ENCODE measurements around the gene SPON2. TPM values are rescaled to one million over a fixed set of nuclear protein-coding genes. Genes with fewer than 3 reads are reported as not detected.

SPON2 gene
- polyA plus RNA-seq, 1 donor (not counting 4 experiments of a cell fraction or from before 2014, with no cell fraction given), result 3.3 TPM

DNA sequence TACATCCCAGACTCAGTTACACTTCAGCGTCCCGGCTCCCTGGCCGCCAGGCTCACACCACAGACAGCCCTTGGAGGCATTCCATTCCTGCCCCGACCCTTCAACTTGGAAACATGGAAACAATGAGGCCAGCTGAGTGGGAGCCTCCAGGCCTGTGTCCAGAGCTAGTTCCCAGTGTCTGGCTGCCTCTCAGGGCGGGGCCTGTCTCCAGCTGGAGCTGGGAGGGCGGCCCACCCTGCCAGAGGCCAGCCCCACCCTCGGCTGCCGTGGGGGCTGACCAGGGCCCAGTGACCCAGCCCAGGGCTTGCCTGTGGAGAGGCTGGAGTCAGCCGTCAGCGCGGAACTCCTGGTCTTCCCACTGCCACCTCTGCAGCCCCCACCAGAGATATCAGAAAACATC, 37.4 kb upstream of the SPON2 start:
- no peaks in the 10 kb centered on the region for H3K9me1 ChIP-seq (ENCODE audit: control insufficient read depth, extremely low read depth, insufficient read depth, low read length)
- no peak overlapping the region for H3K27ac ChIP-seq (ENCODE audit: control insufficient read depth, insufficient read depth, low read length)
- H3K27me3 ChIP-seq (ENCODE audit: control insufficient read depth, extremely low read depth, insufficient read depth, low read length), result no peaks in the 10 kb centered on the region
- H4K20me1 ChIP-seq (ENCODE audit: control insufficient read depth, extremely low read depth, insufficient read depth, low read length), result no peaks in the 10 kb centered on the region
- H3K36me3 ChIP-seq (ENCODE audit: control insufficient read depth in 2 of 2, extremely low read depth in 1 of 2, insufficient read depth in 2 of 2, low read length in 2 of 2), result peaks cover 15 to 22% of the 10 kb centered on the region in 2 experiments
- no peak overlapping the region for H3K4me3 ChIP-seq (ENCODE audit: control insufficient read depth in 2 of 3, extremely low read depth in 1 of 3, insufficient read depth in 2 of 3, low read depth in 1 of 3, low read length in 3 of 3)
- DNase-seq (ENCODE audit: low read depth, low spot score) (no peak), FAIRE-seq (no peak)
- H3K4me2 ChIP-seq (ENCODE audit: control insufficient read depth, extremely low read depth, insufficient read depth, low read depth, low read length), result no peak overlapping the region
- peaks cover 3% of the 10 kb centered on the region for H3K4me1 ChIP-seq (ENCODE audit: control insufficient read depth, extremely low read depth, insufficient read depth, low read length)
- dilution Hi-C loops (cut with MboI; ENCODE audit: extremely low pct_ligation_motif_present, low sequenced_read_pairs), result no loop called here
- H3K9me3 ChIP-seq (ENCODE audit: control insufficient read depth, low read depth, low read length), result no peaks in the 10 kb centered on the region
- H3K79me2 ChIP-seq (ENCODE audit: control insufficient read depth, insufficient read depth, low read length), result no peaks in the 10 kb centered on the region
- no peak overlapping the region for H2AFZ ChIP-seq (ENCODE audit: control insufficient read depth, low read length)
- no peak overlapping the region for H3K9ac ChIP-seq (ENCODE audit: control insufficient read depth, extremely low read depth, insufficient read depth, low read length)
- TF ChIP-seq, protein P1, sequence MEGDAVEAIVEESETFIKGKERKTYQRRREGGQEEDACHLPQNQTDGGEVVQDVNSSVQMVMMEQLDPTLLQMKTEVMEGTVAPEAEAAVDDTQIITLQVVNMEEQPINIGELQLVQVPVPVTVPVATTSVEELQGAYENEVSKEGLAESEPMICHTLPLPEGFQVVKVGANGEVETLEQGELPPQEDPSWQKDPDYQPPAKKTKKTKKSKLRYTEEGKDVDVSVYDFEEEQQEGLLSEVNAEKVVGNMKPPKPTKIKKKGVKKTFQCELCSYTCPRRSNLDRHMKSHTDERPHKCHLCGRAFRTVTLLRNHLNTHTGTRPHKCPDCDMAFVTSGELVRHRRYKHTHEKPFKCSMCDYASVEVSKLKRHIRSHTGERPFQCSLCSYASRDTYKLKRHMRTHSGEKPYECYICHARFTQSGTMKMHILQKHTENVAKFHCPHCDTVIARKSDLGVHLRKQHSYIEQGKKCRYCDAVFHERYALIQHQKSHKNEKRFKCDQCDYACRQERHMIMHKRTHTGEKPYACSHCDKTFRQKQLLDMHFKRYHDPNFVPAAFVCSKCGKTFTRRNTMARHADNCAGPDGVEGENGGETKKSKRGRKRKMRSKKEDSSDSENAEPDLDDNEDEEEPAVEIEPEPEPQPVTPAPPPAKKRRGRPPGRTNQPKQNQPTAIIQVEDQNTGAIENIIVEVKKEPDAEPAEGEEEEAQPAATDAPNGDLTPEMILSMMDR (optimal IDR thresholded peaks at IDR 0.05 in 1 of 3, IDR thresholded peaks at IDR 0.05 in 1 of 3, conservative IDR thresholded peaks at IDR 0.05 in 1 of 3; ENCODE audit: extremely low read depth in 1 of 3, insufficient read depth in 2 of 3, low read length in 3 of 3), result no peak
- TF ChIP-seq EZH2 (IDR thresholded peaks at IDR 0.05; ENCODE audit: low read length), result no peak

DNA sequence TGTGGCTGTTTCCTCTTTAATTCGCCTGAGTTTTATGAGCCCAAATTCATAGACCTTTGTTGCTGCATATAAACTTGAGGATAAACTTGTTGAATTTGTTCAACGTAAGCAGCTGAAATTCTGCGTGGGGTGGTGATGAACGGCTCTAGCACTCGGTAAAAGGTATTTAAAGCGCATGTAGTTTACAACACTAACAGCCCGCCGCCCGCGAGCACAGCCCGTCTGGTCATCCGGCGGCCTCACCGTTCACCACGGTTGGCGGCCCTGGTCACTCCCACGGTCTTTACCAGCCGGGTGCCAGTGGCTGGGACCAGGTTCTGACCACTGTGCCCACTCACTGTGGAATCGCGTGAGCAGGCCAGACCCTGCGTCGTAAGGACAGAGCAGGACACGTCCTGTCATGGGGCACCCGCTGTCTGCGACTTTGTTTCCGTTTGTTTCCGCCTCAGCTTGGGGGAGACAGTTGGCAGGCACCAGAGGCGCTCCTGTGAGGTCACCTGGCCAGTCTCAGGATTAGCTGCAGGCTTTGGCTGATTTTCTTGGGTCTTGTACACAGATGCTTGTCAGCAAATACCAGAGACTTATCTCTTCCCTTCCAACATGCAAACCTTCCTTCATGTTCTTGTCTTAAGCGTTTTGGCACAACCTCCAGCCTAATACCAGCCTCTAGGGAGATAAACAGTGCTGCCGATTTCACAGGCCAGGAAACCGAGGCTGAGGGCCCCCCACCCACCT, 36.8 kb upstream of the SPON2 start:
- Histone ChIP-seq H3K27me3 (ENCODE audit: control insufficient read depth, extremely low read depth, insufficient read depth, low read length) (no peaks in the 10 kb centered on the region), H3K9me1 (ENCODE audit: control insufficient read depth, extremely low read depth, insufficient read depth, low read length) (no peaks in the 10 kb centered on the region), H3K79me2 (ENCODE audit: control insufficient read depth, insufficient read depth, low read length) (no peaks in the 10 kb centered on the region), H3K27ac (ENCODE audit: control insufficient read depth, insufficient read depth, low read length) (no peak overlapping the region), H3K4me1 (ENCODE audit: control insufficient read depth, extremely low read depth, insufficient read depth, low read length) (peaks cover 3% of the 10 kb centered on the region), H3K9me3 (ENCODE audit: control insufficient read depth, low read depth, low read length) (no peaks in the 10 kb centered on the region), H4K20me1 (ENCODE audit: control insufficient read depth, extremely low read depth, insufficient read depth, low read length) (no peaks in the 10 kb centered on the region), H3K4me3 (ENCODE audit: control insufficient read depth in 2 of 3, extremely low read depth in 1 of 3, insufficient read depth in 2 of 3, low read depth in 1 of 3, low read length in 3 of 3) (no peak overlapping the region), H3K36me3 (ENCODE audit: control insufficient read depth in 2 of 2, extremely low read depth in 1 of 2, insufficient read depth in 2 of 2, low read length in 2 of 2) (peaks cover 15 to 18% of the 10 kb centered on the region in 2 experiments), H3K9ac (ENCODE audit: control insufficient read depth, extremely low read depth, insufficient read depth, low read length) (no peak overlapping the region), H2AFZ (ENCODE audit: control insufficient read depth, low read length) (no peak overlapping the region), H3K4me2 (ENCODE audit: control insufficient read depth, extremely low read depth, insufficient read depth, low read depth, low read length) (no peak overlapping the region)
- DNase-seq (ENCODE audit: low read depth, low spot score), result no peak
- TF ChIP-seq, protein P1 (optimal IDR thresholded peaks at IDR 0.05 in 1 of 3, IDR thresholded peaks at IDR 0.05 in 1 of 3, conservative IDR thresholded peaks at IDR 0.05 in 1 of 3; ENCODE audit: extremely low read depth in 1 of 3, insufficient read depth in 2 of 3, low read length in 3 of 3), result no peak
- TF ChIP-seq EZH2 (IDR thresholded peaks at IDR 0.05; ENCODE audit: low read length), result no peak
- peak; percentile 5 for FAIRE-seq
- dilution Hi-C loops (cut with MboI; ENCODE audit: extremely low pct_ligation_motif_present, low sequenced_read_pairs), result no loop called here

Measured in keratinocyte (primary cell).